Stimulated activated CD4-positive, alpha-beta T cell treated with anti-CD3 and anti-CD28 coated beads, Interleukin-2, amount 100 ng/mL, for 4 hours (primary cell): ENCODE results near the gene BABAM2.
"Not testable (repeated sequence)": the region's sequence is repeated elsewhere in the genome, so short reads cannot be mapped to it uniquely, and the experiment has no call there.

Experiments used
- DNase-seq: peaks from one replicate; pipeline ENCODE4 v3.0.0-alpha.2; 2020; ENCODE audit warnings: low read depth

The BABAM2 gene

DNA sequence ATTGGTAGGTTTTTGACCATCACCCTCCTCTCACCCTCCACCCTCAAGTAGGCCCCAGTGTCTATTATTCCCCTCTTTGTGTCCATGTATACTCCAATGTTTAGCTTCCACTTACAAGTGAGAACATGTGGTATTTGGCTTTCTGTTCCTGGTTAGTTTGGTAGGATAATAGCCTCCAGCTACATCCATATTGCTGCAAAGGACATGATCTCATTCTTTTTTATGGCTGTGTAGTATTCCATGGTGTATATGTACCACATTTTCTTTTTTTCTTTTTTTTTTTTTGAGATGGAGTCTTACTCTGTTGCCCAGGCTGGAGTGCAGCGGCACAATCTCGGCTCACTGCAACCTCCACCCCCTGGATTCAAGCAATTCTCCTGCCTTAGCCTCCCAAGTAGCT, 88.2 kb downstream of the BABAM2 start:
- DNase-seq, result not testable (repeated sequence)

GRCh38 chr2:27980242-27980641, 89.7 kb downstream of the BABAM2 start:
- no peak for DNase-seq

GRCh38 chr2:27984153-27984552, 93.6 kb downstream of the BABAM2 start:
- no peak for DNase-seq

DNA sequence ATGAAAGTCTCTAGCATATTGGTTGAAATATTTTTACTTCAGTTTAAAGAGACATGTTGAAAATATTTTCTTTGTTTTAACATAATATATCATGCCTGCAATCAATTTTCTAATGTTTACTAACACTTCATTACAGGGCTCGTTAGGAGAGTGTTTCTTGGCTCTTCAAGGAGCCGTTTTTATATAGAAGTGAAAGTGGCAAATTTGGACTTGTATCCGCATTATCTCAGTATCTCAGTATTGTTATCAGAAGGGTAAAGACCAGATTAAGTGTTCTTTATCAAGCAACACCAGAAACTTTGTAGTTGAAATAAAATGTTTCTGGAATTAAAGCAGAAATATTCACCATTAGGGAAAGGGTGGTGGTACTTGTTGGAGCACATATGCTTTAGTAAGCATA, 97.8 kb downstream of the BABAM2 start:
- no peak for DNase-seq

DNA sequence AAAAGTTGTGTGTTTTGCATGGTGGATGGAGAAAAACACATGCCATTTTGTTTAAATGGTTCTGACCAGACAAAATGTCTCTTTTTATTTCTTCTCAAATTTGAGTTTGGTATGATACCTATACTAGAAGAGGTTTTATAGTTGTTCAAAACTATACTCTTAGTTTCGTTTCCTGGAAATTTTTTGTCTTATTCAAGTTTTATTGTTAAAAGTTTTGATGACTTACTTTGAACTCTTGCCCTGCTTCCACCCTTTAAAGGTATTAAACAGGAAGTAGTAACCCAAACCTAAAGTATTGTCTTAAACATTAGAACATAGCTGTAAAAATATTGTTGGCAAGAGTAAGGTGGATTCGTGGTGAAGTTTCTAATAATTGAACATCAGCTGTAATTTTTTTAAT, 98.2 kb downstream of the BABAM2 start:
- DNase-seq, result no peak

- no peak for DNase-seq
Measured at GRCh38 chr2:27989149-27989548, 98.6 kb downstream of the BABAM2 start.

- DNase-seq, result no peak
Measured at GRCh38 chr2:27990030-27990590, 99.6 kb downstream of the BABAM2 start.

DNA sequence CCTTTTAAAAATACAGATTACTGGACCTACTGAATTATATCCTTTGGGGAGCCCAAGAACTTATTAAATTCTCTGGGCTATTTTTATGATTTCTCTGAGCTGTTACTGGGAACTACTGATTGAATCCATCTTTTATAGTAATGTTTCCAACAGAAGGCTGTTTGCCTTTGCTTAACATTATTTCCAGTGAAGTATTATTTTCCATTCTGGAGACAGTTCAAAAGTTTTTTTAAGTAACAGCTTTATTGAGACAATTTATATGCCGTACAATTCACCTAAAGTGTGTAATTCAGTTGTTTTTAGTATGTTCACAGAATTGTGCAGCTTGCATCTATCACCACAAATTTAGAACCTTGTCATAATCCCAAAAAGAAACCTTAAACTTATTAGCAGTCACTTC, 100.6 kb downstream of the BABAM2 start:
- DNase-seq, result no peak

DNA sequence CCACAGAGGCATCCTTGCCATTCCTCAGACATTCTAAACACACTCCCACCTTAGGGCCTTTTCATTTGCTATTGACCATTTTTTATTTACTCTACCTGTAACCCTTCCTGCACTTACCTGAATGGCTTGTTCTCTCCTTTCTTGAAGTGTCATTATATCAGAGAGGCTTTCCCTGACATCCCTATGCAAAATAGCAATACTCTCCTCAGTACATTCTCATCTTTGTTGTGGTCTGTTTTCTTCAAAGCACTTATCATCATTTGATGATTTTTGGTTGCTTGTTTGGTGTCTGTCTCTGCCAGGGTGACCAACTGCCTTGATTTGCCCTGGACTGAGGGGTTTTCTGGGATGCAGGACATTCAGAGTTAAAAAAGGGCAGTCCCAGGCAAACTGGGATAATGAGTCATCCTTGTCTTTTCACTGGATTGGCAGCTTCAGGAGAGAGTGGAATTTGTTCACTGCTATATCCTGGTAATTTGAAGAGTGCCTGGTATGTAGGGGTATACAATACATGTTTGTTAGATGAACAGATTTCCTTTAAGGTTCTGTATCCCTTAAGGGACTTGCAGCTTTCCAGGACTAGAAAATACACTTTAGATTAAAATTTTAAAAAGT, 102.4 kb downstream of the BABAM2 start:
- DNase-seq, result no peak

- no peak for DNase-seq
Measured at GRCh38 chr2:27993402-27993787, 102.9 kb downstream of the BABAM2 start.

DNA sequence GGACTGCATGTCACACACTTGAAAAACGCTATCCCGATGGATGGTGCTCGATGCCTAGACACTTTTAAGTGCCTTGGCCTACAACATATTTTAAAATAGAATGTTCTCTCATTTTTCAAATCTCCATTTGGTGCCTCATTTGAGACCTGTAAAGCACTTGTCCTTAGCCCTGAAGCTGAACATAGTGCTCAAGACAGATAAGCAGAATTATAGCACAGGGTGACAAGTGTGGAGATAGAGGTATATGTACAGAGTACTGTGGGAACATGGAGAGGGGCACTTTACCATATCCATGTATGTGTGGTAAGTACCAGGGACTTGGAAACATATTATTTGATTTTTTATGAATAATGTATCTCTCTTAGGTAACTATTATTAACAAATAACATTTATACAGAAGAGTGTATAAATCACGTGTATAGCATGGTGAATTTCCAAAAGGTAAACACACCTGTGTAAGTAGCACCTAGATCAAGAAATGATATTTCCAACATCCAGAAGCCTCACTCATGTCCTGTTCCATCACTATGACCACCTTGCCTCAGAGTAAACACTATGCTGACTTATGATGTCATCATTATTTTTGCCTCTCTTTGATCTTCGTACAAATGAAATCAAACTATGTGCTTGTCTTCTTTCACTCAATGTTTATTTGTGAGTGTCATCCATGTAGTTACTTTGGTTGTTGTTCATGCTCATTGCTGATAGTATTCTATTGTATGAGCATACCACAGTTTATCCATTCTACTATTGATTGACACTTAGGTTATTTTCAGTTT, 103.6 kb downstream of the BABAM2 start:
- no peak for DNase-seq

DNA sequence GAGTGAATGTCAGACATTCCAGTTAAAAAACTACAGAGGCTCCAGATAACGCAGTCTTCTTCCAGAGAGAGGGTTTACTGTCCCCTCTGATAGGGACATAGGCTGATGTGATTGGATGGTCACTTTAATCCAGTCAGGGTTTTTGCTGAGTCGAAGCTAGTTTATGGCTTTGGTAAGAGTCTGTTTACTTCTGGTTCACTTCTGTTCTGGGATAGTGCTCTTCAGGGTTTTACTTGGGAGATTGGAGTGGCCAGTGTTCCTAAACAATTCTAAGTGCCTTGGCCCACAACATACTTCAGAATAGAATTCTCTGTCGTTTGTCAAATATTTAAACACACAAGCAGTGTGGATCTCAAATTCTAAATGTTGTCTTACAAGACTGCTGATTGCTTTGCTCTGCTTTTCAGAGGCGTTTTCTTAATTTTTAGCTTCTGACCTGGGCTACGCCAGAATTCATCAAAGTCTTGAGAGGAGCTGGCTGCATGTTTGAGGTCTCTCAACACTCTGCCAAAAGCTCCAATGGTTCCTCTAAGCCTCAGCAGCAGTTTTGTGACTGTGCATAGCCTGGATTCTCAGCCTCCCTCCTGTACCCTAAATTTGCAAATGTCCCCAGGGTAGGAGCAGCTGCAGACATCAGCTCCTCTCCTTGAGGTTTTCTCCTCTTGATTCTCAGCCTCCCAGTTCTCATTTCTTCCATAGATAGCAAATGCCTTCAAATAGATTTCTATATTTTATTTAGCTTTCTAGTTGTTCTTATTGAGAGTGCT, 105.8 kb downstream of the BABAM2 start:
- DNase-seq, result no peak

DNA sequence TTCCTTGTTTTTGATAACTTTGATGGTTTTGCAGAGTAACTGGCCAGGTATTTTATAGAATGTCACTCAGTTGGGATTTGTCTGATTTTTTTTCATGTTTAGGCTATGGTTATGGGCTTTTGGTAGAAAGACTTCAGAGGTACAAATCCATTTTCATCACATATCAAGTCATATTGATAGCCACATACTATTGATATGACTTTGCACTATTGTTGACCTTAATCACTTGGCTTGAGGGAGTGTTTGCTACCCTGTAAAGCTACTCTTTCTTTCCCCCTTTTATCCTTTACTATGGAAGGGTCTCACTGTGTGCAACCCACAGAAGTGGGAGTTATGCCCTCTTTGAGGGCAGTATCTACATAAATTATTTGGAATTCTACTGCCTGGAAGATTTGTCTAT, 109.8 kb downstream of the BABAM2 start:
- DNase-seq, result no peak

DNA sequence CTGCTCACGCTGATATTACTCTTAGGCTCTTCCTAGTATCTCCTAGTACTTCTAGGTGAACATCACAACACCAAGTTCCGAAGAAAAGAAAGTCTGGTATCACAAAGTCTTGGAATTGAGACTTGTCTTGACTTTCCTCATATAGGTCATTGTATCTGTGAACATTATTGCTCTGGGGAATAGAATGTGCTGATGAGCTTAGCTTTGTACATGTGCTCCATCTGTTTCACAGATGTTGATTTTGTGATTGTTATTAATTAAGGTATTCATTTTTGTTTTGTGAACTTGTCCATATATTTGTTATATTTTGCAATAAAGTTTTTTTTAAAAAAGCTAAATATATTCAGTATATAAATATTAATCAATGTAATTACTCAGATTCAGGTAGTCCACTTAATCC, 111.7 kb downstream of the BABAM2 start:
- DNase-seq, result no peak

GRCh38 chr2:28004086-28004485, 113.6 kb downstream of the BABAM2 start:
- peak; percentile 10 for DNase-seq

- no peak for DNase-seq
Measured at GRCh38 chr2:28009732-28010131, 119.2 kb downstream of the BABAM2 start.

DNA sequence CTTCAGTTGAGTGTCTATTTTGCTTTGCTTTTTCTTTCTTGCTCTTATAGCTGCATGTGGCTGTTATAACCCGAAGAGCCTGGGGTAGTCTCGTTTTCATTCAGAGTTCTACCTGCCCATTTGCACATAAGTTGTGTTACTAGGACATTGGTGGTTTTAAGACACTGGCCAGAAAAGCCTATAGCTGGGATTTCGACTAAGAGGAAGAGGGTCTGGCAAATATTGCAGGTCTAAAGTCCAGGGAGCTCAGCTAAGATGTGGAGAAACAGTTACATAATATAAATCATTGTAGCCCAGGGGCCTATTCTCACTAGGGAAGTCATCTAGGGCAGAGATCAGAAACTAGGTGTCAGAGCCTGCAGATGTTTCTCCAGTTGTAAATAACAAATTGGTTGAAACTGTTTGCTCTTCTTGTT, 120.8 kb downstream of the BABAM2 start:
- DNase-seq, result no peak

DNA sequence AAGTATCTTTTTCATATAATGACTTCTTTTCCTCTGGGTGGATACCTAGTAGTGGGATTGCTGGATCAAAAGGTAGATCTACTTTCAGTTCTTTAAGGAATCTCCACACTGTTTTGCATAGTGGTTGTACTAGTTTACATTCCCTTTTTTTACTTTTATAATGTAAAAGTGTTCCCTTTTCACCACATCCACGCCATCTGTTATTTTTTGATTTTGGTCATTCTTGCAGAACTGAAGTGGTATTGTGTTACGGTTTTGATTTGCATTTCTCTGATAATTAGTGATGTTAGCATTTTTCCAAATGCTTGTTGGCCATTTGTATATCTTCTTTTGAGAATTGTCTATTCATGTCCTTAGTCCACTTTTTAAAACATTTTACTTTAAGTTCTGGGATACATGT, 127.9 kb downstream of the BABAM2 start:
- not testable (repeated sequence) for DNase-seq

GRCh38 chr2:28019521-28019920, 129.0 kb downstream of the BABAM2 start:
- not testable (repeated sequence) for DNase-seq

DNA sequence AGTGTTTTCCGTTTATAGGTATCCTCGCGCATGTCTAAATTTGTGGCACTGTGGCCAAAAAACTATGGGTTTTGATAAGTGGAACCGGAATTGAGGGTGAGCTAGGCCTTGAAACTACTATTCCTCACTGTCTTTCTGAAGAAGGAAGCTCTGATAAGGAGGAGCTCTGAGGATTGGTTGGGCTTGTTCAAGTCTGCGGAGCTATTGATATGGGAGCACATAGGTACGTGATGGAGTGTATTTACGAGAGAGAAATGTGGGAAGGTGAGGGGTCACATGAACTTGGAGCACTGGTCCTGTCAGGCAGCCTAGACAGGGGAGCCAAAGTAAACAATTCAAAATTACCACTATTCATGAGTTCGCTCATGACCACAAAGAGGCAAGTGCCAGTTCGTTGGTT, 131.4 kb downstream of the BABAM2 start:
- DNase-seq, result no peak

- DNase-seq, result no peak
Measured at GRCh38 chr2:28025123-28025522, 134.6 kb downstream of the BABAM2 start.

DNA sequence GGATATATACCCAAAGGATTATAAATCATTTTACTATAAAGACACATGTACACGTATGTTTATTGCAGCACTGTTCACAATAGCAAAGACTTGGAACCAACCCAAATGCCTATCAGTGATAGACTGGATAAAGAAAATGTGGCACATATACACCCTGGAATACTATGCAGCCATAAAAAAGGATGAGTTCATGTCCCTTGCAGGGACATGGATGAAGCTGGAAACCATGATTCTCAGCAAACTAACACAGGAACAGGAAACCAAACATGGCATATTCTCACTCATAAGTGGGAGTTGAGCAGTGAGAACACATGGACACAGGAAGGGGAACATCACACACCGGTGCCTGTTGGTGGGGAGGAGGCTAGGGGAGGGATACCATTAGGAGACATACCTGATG, 135.7 kb downstream of the BABAM2 start:
- DNase-seq, result not testable (repeated sequence)

- no peak for DNase-seq
Measured at GRCh38 chr2:28028025-28028424, 137.5 kb downstream of the BABAM2 start.
